Measurements from ENCODE around the gene POFUT2.
A peak's percentile ranks its signal among the peaks of the same experiment; 100 is the strongest.

The POFUT2 gene

GRCh38 chr21:45295576-45296365 is 8.1 kb upstream of the POFUT2 start:
- DNase-seq, result no peak

- DNase-seq, result no peak
These were observed 7.0 kb upstream of the POFUT2 start for GRCh38 chr21:45294509-45295291.

GRCh38 chr21:45293726-45294401 is 6.2 kb upstream of the POFUT2 start:
- no peak for DNase-seq

- DNase-seq, result no peak
These were observed 5.6 kb upstream of the POFUT2 start for GRCh38 chr21:45293220-45293725.

- peak; percentile 64 for DNase-seq
These were observed 4.9 kb upstream of the POFUT2 start for GRCh38 chr21:45292399-45293219.

GRCh38 chr21:45291613-45292398 is 4.1 kb upstream of the POFUT2 start:
- no peak for DNase-seq

GRCh38 chr21:45290948-45291612 is 3.4 kb upstream of the POFUT2 start:
- DNase-seq, result no peak

- DNase-seq, result no peak
These were observed 2.2 kb upstream of the POFUT2 start for GRCh38 chr21:45289655-45290515.

GRCh38 chr21:45289134-45289533 is 1.4 kb upstream of the POFUT2 start:
- DNase-seq, result no peak

GRCh38 chr21:45288441-45288841 is 746 bp upstream of the POFUT2 start:
- no peak for DNase-seq

- no peak for DNase-seq
These were observed 841 bp downstream of the POFUT2 start for GRCh38 chr21:45286671-45287437.

GRCh38 chr21:45285266-45285931 is 2.3 kb downstream of the POFUT2 start:
- no peak for DNase-seq

GRCh38 chr21:45284456-45284741 is 3.3 kb downstream of the POFUT2 start:
- DNase-seq, result no peak

- no peak for DNase-seq
These were observed 3.9 kb downstream of the POFUT2 start for GRCh38 chr21:45283611-45284455.

- no peak for DNase-seq
These were observed 4.6 kb downstream of the POFUT2 start for GRCh38 chr21:45283035-45283610.

- no peak for DNase-seq
These were observed 5.2 kb downstream of the POFUT2 start for GRCh38 chr21:45282283-45283034.

Measured in NCI-H510A treated with DMSO at 0.1 percent for 48 hours (cell line).